Measurements from ENCODE around the gene SF3A1. TPM values are rescaled to one million over a fixed set of nuclear protein-coding genes. Genes with fewer than 3 reads are reported as not detected.
"Not testable (repeated sequence)": the region's sequence is repeated elsewhere in the genome, so short reads cannot be mapped to it uniquely, and the experiment has no call there.

SF3A1 gene
- total RNA-seq, 4 donors from 2014 or later: 52.8 to 193 (median 135) TPM

GRCh38 chr22:30340911-30341685, 15.6 kb downstream of the SF3A1 start:
- H3K4me1 ChIP-seq: peaks cover 5 to 6% of the 10 kb centered on the region in 2 donors
- intact Hi-C loops (cut with DNase I): no loop called here
- H3K27ac ChIP-seq: no peak overlapping the region
- no peaks in the 10 kb centered on the region for H3K9me3 ChIP-seq
- H3K27me3 ChIP-seq: no peaks in the 10 kb centered on the region
- H3K4me3 ChIP-seq (replicated peaks in 1 of 3): no peak overlapping the region
- 78 to 84% methylated on average over 14 to 15 of the region's 16 CpGs for WGBS, 2 donors
- TF ChIP-seq POLR2A (IDR thresholded peaks at IDR 0.05): no peak
- H3K36me3 ChIP-seq: peaks cover 98 to 100% of the 10 kb centered on the region in 2 donors
- DNase-seq: no peak

DNA sequence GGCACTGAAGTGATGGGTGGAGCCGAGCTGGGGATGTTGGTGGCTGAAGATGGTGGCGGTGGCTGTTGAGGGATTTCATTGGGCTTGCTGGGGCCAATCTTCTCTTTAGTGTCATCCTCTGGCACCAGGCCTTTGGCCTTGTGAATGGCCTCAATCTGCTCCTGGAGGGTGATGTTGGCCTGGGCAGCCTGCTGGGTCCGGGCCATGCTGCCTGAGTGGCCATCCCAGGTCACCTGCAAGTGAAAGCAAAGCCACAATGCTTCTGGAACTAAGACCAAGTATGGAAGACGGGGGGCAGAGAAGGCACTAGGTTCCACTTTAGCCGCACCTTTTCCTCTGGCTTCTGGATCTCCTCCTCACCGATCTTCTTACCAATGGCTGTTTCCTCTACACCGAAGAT, 17.9 kb downstream of the SF3A1 start:
- TF ChIP-seq POLR2A (IDR thresholded peaks at IDR 0.05) (no peak), CTCF (IDR thresholded peaks at IDR 0.05) (no peak)
- Histone ChIP-seq H3K9me3 (no peaks in the 10 kb centered on the region), H3K27me3 (no peaks in the 10 kb centered on the region), H3K4me1 (peaks cover 5 to 6% of the 10 kb centered on the region in 2 donors), H3K4me3 (replicated peaks in 1 of 3) (no peak overlapping the region), H3K36me3 (peaks cover 98 to 100% of the 10 kb centered on the region in 2 donors), H3K27ac (peak overlapping the region in 2 of 3 donors; percentile 10 to 32)
- intact Hi-C loops (cut with DNase I): no loop called here
- no peak for DNase-seq
- WGBS, 2 donors: 93 to 95% methylated on average over 7 of the region's 7 CpGs

- H3K4me1 ChIP-seq; intact Hi-C loops (cut with DNase I); H3K4me3 ChIP-seq (replicated peaks in 1 of 3); H3K9me3 ChIP-seq; H3K27me3 ChIP-seq: not testable (repeated sequence)
- H3K27ac ChIP-seq: peak overlapping the region in 2 of 3 donors; percentile 10 to 32
- DNase-seq: peak; percentile 58 to 61
- 49 to 61% methylated on average over 9 of the region's 9 CpGs for WGBS, 2 donors
- H3K36me3 ChIP-seq: peaks cover 98 to 100% of the 10 kb centered on the region in 2 donors
Measured at GRCh38 chr22:30338341-30338740, 18.4 kb downstream of the SF3A1 start.

- no peak for TF ChIP-seq CTCF (IDR thresholded peaks at IDR 0.05)
- TF ChIP-seq POLR2A (IDR thresholded peaks at IDR 0.05): no peak
- Histone ChIP-seq H3K27me3 (no peaks in the 10 kb centered on the region), H3K27ac (no peak overlapping the region), H3K4me3 (replicated peaks in 1 of 3) (no peak overlapping the region), H3K4me1 (peaks cover 5 to 6% of the 10 kb centered on the region in 2 donors), H3K9me3 (no peaks in the 10 kb centered on the region), H3K36me3 (peaks cover 96 to 97% of the 10 kb centered on the region in 2 donors)
- no peak for DNase-seq
- WGBS, 2 donors: 79 to 93% methylated on average over 7 of the region's 8 CpGs
- intact Hi-C loops (cut with DNase I): no loop called here
Measured at GRCh38 chr22:30337461-30337778, 19.3 kb downstream of the SF3A1 start.

- H3K27me3 ChIP-seq: no peaks in the 10 kb centered on the region
- H3K36me3 ChIP-seq: peaks cover 91 to 92% of the 10 kb centered on the region in 2 donors
- no peaks in the 10 kb centered on the region for H3K9me3 ChIP-seq
- 84 to 96% methylated on average over 4 of the region's 4 CpGs for WGBS, 2 donors
- intact Hi-C loops (cut with DNase I): no loop called here
- H3K4me3 ChIP-seq (replicated peaks in 1 of 3): no peak overlapping the region
- no peak overlapping the region for H3K27ac ChIP-seq
- H3K4me1 ChIP-seq: peaks cover 5 to 6% of the 10 kb centered on the region in 2 donors
- peak; percentile 54 to 72 for DNase-seq
- TF ChIP-seq CTCF (IDR thresholded peaks at IDR 0.05): no peak
- TF ChIP-seq POLR2A (IDR thresholded peaks at IDR 0.05): no peak
Measured at GRCh38 chr22:30336752-30337460, 19.8 kb downstream of the SF3A1 start.

- peaks cover 79% of the 10 kb centered on the region in 2 donors for H3K36me3 ChIP-seq
- 100% methylated on average over 1 of the region's 1 CpG for WGBS, 2 donors
- H3K27ac ChIP-seq: no peak overlapping the region
Measured at GRCh38 chr22:30335236-30335635, 21.5 kb downstream of the SF3A1 start.

More at GRCh38 chr22:30335236-30335635, 21.5 kb downstream of the SF3A1 start:
- no peak for DNase-seq
- intact Hi-C loops (cut with DNase I): no loop called here
- Histone ChIP-seq H3K4me3 (replicated peaks in 1 of 3) (no peak overlapping the region), H3K27me3 (no peaks in the 10 kb centered on the region), H3K4me1 (peaks cover 5 to 6% of the 10 kb centered on the region in 2 donors), H3K9me3 (no peaks in the 10 kb centered on the region)
- TF ChIP-seq POLR2A (IDR thresholded peaks at IDR 0.05) (no peak), CTCF (IDR thresholded peaks at IDR 0.05) (no peak)
